Stimulated activated CD8-positive, alpha-beta memory T cell treated with anti-CD3 and anti-CD28 coated beads, Interleukin-12 subunit alpha, Interleukin-12 subunit beta, amount 100 ng/mL, for 24 hours (primary cell): ENCODE results near the gene FRYL.
"Not testable (repeated sequence)": the region's sequence is repeated elsewhere in the genome, so short reads cannot be mapped to it uniquely, and the experiment has no call there.

Experiments
- DNase-seq: peaks from one replicate; pipeline ENCODE4 v3.0.0-alpha.2; 2020; ENCODE audit errors: extremely low read depth

Gene FRYL

DNA sequence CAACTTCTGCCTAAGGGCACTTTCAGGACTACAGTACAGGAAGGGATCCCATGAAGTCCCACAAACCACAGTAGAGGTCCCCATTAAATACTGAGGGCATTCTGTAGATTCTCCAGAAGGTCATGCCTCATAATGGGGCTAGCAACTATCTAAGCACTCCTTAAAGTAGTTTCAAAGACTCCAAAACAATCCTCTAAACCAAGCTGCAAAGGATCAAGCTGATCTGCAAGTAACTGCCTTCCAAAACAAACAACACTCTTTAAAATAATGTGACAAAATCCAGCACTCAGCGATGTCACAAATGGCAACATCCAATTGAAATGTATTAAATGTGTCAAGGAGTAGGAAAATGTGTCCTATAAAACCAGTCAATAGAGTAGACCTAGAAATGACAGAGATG is 118.7 kb downstream of the FRYL start:
- DNase-seq = no peak

DNA sequence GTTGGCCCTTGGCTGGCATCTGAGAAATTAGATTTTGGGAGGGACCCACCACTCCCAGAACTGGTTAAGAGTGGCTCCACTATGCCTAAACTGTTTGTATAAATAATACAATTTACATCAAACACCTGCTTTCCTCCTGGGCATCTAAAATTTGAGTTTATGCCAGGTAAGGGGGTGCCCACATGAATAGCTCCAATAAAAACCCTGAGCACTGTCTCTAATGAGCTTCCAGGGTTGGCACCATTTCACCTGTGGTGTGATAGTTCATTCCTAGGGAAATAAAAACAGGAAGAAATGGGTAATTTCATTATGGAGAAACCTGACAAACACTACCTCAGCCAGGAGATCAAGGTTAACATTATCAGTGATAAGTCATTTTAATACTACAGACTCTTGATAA is 119.7 kb downstream of the FRYL start:
- DNase-seq = no peak

- no peak for DNase-seq
These were observed 125.9 kb downstream of the FRYL start for GRCh38 chr4:48654015-48654664.

GRCh38 chr4:48653217-48654014 is 126.7 kb downstream of the FRYL start:
- DNase-seq = no peak

DNA sequence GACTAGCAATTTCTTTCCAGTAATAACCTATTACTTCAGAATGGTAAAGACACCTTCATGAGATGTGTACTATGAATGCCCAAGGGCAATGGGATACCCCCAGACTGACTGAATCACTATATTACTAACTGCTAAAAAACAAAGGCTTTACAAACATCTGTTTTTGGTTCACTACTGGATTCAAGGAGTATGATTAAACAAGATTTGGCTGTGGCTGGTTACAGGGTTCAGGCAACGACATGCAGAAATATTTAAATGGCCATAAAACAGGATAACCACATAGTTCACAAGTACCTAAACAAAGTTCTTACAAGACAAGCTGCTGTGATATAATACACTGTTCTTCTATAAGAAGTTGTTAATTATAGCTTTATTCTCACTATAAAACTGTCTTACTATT is 128.2 kb downstream of the FRYL start:
- DNase-seq = no peak

DNA sequence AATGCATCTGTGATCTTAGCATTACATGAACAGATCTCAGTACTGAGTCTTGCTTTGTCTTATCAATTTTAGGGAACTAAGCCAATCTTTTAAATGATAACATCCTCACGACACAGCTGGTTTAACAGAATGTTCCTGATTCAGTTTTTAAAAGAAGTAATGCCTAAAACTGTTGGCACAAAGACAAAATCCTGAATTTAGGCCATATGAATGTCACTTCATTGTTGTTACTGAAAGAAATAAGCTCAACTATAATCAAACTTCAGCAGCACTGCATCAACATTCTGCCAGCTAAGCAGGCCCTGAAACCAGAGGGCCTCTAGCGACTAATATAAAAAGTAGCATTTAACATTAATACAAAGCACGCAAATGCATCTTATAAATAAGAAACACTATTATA is 130.6 kb downstream of the FRYL start:
- DNase-seq = no peak

- DNase-seq = no peak
These were observed 134.8 kb downstream of the FRYL start for GRCh38 chr4:48645225-48645794.

- DNase-seq = no peak
These were observed 137.4 kb downstream of the FRYL start for GRCh38 chr4:48642421-48643374.

GRCh38 chr4:48641401-48641800 is 138.7 kb downstream of the FRYL start:
- no peak for DNase-seq

DNA sequence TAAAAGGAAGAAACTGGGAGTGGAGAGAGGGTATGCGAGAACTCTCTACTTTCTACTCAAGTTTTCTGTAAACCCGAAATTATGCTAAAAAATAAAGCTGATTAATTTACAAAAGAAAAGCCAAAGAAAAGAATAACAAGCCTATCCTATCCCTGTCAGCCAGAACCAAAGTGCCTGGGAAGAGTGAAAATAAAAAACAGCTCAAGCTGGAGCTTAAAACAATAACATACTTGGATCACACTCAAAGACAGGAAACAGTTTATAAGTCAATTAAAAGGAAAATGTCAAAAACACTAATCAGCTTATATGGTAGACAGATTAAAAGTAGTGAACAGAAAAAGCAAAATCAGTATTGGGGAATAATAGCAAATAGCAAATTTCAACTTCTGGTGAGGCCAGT is 139.4 kb downstream of the FRYL start:
- no peak for DNase-seq

GRCh38 chr4:48640225-48640624 is 139.9 kb downstream of the FRYL start:
- no peak for DNase-seq

GRCh38 chr4:48639807-48640206 is 140.3 kb downstream of the FRYL start:
- no peak for DNase-seq

DNA sequence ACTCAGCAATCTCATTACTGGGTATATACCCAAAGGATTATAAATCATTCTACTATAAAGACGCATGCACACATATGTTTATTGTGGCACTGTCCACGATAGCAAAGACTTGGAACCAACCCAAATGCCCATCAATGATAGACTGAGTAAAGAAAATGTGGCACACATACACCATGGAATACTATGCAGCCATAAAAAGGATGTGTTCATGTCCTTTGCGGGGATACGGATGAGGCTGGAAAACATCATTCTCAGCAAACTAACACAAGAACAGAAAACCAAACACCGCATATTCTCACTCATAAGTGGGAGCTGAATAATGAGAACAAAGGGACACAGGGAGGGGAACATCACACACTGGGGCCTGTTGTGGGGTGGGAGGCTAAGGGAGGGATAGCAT is 141.5 kb downstream of the FRYL start:
- DNase-seq = not testable (repeated sequence)

DNA sequence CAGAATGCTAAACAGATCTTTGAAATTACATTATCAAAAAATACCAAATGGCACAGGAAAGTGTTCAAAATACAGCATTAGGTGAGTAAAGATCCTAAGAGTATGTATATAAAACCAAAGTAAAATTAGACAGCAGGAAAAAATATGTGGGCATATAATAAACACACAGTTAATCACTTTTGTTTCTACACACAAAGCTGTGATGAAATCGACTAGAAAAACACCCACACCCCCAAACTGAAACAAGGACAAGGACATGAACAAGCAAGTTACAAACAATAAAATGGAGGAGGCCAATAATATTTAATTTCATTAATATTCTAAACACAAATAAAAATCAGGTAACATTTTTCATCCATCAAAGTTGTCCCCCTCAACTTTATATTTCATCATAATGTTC is 143.2 kb downstream of the FRYL start:
- no peak for DNase-seq

DNA sequence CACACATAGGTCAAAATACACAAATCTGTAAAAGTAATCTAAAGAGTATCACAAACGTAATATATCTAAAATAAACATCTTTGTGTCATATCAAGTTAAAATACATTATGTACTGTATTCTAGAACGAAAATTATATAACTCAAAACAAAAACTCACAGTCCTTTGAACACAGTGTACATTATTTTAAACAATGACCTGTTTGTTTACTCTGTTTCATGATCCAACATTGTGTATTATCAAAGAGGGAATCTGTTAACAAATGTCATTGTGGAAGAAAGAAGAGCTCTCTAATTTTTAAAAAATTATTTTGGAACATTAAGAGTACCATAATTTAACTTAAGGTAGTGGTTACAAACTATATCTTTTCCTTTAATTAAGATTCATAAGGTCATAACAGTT is 144.1 kb downstream of the FRYL start:
- no peak for DNase-seq

GRCh38 chr4:48635310-48635709 is 144.8 kb downstream of the FRYL start:
- no peak for DNase-seq

DNA sequence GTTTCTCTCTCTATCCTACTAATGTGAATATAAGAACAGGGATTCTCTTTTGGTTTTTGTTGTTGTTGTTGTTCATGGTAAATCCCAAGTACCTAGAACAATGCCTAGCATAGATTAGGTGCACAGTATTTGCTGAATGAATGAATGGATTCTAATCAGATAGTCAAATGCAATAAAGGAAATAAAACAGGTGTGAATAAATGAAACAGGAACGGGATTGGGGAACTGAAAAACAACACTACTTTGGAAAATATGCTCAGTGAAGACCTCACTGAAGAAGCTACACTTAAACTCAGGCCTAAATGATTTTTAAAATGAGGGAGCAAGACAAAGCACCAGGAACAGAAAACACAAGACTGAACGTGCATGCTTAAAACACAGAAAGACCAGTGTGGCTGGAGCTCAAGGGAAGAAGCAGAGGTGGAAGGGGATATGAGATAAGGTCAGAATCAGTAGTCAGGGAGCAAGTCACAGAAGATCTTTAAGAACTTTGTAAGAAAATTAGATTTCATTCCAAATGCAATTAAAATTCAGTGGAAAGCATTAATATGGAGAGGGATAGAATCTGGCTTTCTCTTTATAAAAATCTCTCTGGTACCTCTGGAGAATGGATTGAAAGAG is 145.3 kb downstream of the FRYL start:
- DNase-seq = no peak

GRCh38 chr4:48633657-48634056 is 146.4 kb downstream of the FRYL start:
- DNase-seq = no peak

DNA sequence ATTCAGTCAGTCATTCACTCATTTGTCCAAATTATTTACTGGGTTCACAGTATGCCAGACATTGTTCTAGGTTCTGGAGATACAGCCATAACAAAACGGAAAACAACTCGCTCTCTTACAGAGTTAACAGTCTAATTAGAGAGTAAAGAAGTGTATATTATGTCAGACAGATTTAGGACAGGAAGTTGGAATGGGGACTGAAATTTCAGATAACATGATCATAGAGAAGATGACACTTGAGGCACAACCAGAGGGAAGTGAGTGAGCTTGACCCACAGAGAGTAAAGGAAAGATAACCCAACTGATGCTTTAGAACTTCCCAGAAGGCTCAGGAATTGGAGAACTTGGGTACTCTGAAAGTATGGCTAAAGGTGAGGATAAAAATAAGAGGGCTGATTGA is 150.6 kb downstream of the FRYL start:
- DNase-seq = no peak

DNA sequence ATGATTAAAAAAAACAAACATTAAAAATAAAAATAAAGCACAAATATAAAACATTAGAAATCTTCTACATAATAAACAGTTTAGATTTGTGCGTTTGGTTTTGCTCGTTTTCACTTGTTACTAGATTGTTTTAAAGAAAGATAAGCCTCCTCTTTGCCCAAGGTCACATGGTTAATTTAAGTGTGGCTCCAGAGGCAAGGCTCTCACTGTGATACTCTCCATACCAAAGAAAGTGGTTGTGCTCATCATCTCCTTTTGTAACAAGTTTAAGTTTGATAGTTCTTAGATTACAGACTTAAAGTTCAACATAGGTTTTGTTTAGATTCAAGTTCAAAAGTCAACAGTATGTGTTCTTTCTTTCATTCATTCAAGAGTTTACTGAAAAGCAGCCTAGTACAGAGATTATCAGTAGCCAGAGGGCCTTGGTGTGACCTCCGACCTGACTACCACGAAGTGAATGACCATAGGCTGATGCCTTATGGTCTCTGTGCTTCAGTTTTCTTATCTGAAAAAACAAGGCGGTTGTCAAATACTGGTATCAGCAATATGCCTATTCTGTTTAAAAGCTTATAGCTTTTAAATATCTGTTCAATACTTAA is 156.8 kb downstream of the FRYL start:
- no peak for DNase-seq

GRCh38 chr4:48620831-48621230 is 159.2 kb downstream of the FRYL start:
- DNase-seq = no peak
